Activated T-cell treated with anti-CD3 and anti-CD28 coated beads for 24 hours (primary cell): Measurements from ENCODE around the gene COPS2.
"Not testable (repeated sequence)": the region's sequence is repeated elsewhere in the genome, so short reads cannot be mapped to it uniquely, and the experiment has no call there.

Source experiments
- DNase-seq: peaks from one replicate; pipeline ENCODE4 v3.0.0-alpha.2; 2020; ENCODE audit warnings: low read depth

COPS2 gene

DNA sequence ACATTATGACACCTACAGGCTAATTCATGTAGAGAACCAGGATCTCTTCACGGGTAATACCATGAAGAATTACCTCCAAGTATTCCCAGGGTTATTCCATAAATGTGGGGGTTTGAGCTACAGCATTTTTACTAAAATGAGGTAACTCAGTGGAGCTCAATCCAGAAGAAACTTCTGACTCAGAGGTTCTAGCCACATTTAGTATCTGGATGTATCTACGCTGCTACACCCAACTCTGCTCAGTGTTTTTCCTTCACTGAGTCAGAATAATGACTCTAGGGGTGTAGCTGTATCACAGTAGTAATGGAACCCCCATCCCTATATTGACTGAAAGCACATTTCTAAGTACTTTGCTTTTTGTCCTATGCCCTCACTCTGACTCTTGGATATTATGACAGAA lies 52.4 kb downstream of the COPS2 start:
- no peak for DNase-seq

DNA sequence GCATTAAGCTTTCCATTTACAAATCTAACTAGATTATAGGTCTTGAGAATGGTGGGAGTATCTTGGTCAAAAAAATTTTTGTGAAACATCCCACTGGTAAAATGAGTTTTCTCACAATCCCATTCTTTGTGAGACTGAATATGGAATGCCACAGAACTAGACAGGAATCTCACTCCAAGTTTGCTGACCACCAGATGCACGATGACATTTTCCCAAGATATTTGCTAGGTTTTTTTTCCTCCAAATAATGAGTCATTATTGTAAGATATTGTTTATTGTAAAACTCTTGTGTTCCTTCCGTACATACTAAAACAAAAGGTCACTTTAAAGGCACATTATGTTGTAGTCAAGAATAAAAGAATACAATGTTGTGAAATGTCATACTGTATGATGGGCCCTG lies 53.9 kb downstream of the COPS2 start:
- no peak for DNase-seq

DNA sequence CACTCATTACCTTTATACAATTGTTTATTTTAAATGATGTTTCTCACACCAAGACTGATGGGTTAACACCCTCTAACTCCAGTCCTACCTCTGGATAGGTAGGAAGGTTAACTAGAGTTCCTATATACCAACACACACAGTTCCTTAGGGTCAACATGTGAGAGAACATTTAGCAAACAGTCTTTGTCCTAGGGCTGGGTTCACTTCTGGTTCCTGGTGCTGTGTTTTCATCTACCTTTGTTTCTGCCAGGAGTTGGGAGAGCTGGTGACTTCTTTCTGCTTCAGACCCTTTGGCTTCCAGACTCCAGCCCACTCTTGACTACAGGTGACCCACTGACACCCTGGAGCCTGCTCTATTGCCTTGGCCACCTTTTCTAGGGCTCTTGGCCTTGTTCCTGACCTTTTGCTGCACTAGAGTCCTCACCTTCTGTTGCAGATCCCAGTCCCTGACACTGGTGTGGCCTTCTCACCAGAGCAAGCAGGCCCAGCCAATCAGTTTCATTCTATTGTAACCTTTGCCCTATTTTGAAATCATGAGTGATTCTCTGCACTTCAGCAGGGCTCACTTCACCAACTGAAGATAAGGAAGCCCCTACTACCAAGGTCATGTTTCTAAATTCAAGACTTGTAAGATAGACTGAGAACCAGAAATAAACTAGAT lies 59.2 kb downstream of the COPS2 start:
- no peak for DNase-seq

DNA sequence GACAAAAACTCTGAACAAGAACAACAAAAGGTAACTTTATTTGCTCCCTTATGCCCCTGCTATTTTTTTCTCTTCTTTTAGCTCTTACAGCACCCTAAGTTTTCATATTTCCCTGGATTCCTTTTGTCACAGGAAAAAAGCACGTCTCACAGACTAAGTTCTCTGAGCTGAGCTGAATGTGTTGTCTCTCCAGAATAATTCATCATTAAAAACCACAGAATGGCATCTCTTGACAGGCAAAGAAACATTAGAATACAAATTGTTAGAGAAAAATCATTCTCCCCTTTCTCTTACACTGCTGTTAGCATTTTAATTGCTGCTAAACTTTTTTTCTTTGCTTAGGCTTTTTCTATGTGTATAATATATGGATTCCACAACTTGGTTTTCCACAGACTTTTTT lies 60.5 kb downstream of the COPS2 start:
- no peak for DNase-seq

DNA sequence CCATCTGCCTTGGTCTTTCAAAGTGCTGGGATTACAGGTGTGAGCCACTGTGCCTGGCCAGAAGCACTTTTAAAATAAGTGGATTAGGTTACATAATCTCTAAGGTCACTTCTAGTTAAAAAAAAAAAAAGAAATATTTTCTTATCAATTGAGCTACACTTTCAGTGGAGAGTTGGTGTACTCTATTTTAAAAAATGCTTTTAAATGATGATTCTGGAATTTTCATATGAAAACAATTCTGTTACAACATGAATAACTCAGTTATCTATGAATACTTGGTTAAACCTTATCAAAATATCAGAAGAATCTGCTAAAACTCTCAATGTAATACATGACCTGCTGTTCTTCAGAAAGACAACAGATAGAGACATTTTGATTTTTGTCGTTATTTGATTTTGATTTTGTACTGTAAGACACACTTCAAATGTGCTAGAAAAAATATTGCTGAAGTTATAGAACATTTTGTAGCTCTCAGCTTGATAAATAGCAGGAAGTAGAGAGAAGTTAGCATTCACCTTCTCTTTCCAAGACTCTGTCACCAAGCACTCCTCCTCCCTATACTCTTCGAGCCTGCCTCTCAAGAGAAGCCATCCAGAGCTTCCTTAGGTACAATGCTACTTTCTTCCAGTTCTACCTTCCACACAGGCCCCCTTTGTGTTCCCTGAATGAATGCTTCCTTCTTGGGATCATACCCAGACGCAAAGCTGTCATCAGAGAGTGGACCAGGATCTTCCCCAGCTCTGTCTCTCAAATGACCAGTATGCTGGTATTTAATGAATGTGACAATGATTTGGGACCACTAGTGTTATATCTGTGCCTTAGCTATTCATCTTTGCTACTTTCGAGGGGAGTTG lies 61.9 kb downstream of the COPS2 start:
- no peak for DNase-seq

DNA sequence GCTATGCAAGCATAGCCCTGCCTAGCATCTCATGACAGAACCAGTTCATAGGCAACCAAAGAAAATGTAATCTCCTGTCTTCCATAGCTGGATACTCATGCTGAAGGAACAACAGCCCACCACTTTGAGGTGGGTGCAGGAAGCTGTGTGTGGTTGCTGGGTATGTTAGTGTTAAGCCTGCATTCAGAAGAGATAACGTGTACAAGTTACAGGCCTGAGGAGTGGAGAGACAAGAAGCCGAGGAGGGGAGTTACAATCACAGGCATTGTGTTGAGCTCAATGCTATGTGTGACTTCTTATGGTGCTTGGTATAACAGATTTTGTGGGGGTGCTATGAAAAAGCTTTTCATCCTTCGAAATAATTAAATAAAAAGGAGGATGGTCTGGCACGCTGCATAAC lies 66.4 kb downstream of the COPS2 start:
- DNase-seq, result no peak

DNA sequence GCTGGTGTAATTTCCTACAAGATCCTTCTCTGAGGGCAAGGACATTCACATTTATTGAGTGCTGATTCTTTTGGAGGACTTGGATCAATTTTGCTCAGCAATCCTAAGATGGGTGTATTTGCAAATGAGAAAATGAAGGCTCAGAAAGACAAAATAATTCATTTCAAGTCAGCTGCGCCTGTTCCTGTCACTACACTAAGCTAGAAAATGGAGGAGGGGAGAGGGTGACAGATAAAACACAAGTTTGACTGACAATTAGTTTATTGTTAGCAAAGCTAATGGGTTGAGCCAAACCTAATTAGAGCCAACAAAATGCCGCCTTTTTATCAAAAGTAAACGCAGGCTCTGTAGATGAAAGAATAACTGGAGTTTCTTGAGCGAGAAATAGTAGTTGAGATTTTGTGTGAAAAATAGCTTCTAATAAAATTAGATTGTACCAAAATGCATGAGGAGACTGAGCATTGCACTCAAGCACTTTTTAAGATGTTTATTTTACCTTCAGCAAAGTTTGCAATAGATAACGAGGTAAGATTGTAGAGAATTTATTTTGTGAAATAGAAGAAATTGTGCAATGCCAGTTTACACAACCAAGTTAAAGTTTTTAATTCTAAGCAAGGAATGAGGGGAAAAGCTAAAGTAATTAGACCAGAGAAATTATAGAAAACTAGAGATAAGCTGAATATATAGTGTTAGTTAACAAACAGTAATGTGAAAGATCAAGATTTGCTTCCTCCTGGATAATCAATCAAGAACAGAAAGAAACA lies 69.5 kb downstream of the COPS2 start:
- DNase-seq, result no peak

DNA sequence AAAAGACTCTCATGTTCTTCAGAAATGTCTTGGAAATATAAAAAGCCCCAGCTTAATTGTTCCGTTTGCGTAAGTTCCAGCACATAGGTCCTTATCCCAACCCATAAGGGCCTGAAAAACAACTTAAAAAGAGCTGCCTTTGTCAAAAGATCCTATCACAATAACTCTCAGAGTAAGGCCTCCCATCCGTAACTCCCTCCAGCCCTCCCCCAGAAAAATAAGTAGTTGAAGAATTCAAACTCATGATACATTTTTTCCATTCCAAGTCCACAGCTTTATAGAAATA lies 71.2 kb downstream of the COPS2 start:
- DNase-seq, result no peak

DNA sequence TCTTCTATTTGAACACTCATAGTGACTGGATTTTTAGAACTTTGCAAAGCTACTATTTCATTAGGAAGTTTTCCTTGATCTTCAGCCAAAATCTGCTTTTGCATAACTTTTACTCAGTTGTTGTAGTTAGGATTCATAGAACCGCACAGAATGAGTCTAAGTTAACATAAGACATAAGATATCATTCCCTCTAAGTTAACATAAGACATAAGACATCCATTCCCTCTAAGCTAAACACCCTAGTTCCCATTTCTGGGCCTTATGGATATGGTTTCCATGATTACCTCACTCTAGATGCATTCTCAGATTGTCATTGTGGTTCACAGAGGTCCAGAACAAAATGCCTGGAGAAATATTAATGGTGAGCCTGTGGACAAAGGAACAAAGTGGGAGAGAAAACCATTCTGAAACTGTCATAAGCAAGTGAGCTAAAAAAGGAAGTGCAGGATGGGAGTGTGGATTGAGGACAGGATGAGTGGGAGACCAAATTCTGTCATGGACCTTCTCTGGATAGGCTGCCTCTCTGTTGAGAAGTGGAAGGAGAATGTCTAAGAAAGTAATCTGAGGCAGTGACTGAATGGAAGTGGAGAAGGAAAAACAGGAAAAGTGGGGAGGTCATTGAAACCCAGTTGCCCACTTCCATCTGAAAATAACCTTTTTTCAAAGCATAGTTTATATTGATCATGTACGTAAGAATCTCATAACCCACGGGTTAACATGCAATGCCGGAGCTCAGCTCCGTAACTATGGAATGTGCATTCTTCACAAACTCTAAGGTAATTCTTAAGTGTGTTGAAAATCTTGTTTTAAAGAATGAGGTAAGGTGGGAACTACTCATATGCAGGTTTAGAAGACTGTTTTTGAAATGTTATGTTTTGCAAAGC lies 71.8 kb downstream of the COPS2 start:
- DNase-seq, result no peak

DNA sequence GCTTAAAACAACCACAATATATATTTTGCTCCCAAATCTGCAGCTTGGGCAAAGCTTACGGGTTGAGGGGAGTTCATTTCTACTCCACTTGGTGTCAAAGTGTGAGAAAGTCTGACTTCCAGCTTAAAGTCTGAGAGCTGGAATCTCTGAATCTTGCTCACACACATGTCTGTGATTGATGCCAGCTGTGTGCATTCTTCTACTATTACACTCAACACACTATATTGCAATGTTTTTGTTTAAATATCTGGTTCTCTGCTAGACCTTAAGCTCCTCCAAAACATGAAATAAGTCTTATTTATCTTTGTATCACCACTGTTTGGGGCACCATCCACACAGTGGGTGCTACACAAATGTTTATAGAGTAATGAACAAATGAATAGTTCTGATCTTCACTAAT lies 72.4 kb downstream of the COPS2 start:
- no peak for DNase-seq

DNA sequence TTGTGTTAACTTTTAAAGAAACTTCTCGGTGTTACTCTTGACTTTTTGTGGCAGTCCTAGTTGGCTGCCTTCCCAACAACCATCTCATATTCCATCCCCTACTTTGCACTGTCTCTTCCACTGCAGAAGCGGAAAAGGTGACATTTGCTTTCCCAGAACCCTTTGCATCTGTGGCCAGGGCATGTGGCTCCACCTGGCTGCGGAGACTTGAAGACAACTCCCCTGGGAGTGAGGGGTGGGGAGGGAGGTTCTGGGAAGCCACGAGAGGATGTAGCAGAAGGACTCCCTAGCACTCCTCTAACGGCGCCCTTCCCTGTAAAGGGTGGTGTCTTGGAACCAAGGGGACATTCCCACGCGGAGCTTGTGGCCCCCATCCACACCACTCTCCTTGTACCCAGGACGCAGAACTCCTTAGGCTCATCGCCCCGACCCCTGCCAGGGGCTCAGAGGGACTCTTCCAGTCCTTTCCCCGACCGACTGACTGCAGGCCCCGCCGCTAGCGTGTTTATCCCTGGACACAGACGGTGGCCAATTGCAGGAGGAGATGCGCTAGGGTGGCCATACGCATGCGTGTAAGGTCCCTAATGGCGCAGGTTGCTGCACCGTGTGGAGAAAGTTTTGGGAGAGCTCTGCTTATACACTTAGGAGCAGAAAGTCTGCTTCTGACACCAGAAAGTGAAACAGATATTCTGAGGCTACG lies 75.9 kb downstream of the COPS2 start:
- DNase-seq, result no peak

DNA sequence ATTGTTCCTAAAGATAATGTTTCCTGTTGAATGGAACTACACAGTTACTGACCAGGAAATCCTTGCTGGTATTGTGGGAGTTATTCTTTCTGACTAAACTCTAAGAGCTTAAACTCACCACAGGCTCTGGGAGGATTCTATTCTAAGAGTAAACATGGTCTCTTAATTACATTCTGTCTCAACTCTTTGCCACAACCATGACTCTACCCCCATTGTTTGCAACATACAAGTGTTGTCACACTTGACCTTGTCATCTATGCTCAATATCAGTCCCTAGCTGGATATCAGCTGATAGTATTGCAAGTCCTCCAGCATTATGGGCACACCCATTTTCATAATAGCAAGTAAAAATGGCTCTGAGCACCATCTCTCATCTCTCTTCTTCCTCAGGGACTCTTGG lies 79.5 kb downstream of the COPS2 start:
- DNase-seq, result no peak

DNA sequence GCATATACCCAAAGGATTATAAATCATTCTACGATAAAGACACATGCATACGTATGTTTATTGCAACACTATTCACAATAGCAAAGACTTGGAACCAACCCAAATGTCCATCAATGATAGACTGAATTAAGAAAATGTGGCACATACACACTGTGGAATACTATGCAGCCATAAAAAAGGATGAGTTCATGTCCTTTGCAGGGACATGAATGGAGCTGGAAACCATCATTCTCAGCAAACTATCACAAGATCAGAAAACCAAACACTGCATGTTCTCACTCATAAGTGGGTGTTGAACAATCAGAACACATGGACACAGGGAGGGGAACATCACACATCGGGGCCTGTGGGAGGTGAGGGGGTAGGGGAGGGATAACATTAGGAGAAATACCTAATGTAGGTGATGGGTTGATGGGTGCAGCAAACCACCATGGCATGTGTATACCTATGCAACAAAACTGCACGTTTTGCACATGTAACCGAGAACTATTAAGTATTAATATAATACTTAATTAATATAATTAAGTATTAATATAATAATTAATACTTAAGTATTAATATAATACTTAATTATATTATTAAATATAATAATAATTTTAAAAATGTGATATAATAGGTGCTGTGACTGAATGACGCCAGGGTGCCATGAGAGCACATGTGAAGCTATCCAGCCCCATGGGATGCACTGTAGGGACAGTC lies 80.7 kb downstream of the COPS2 start:
- DNase-seq, result not testable (repeated sequence)
